Choroid plexus epithelial cell (primary cell): ENCODE results near the gene HRNR.

Experiments used
- DNase-seq: peaks from one replicate; pipeline ENCODE4 v3.0.0-alpha.2; 2010; ENCODE audit warnings: low read depth
- H3K4me3 ChIP-seq: 2 replicates; pipeline ENCODE4 v1.5.1; 2011; ENCODE audit warnings: low read depth, mild to moderate bottlenecking, control low read depth, low read length, moderate library complexity
- TF ChIP-seq, protein P1 (sequence below): conservative IDR thresholded peaks from 2 replicates; pipeline ENCODE4 v1.5.1; 2011; ENCODE audit warnings: low read depth, mild to moderate bottlenecking, control low read depth, inconsistent platforms, low read length, moderate library complexity

HRNR gene

DNA sequence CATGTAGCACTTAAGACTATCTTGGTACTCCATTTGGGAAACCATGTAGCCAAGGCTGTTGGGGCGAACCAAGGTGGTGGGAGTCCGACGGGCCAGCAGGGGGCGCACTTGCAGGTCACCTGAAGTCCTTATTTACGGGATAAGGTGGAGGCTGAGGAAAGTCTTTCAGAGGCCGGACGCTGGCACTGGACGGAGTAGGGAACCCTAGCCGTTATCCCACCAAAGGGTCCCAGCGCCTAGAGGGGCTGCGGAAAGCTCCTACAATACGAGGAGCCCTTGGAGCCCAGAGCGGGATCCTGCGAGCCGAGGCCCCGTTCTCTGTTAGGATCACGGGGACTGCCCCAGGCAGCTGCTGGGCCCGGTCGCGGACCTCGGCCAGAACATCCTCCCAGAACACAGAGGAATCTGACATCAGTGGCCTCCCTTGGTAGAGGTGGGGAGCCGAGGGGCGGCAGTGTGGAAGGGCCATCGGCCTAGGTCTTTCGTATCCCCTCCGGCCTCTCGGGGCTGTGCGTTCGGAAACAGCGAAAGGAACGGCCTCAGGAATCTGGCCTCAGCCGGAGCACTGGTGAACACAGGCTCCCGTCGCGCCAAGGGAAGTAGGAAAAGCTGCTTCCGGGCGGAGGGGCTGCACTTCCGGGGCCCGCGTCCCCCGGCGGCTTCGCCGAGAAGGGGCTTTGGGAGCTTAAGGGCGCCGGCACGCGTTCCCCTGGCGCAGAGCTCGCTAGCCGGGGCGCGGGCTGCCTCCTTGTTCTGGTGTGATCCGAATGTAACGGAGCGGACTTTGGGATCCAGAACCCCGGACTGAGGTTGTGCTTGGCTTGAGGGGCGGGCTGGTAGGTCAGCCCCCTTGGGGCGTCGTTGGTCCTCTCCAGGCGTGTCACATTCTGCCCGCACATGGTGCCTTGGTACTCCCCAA is 35.1 kb downstream of the HRNR start:
- peak overlapping the region; percentile 63 for H3K4me3 ChIP-seq
- TF ChIP-seq, protein P1, sequence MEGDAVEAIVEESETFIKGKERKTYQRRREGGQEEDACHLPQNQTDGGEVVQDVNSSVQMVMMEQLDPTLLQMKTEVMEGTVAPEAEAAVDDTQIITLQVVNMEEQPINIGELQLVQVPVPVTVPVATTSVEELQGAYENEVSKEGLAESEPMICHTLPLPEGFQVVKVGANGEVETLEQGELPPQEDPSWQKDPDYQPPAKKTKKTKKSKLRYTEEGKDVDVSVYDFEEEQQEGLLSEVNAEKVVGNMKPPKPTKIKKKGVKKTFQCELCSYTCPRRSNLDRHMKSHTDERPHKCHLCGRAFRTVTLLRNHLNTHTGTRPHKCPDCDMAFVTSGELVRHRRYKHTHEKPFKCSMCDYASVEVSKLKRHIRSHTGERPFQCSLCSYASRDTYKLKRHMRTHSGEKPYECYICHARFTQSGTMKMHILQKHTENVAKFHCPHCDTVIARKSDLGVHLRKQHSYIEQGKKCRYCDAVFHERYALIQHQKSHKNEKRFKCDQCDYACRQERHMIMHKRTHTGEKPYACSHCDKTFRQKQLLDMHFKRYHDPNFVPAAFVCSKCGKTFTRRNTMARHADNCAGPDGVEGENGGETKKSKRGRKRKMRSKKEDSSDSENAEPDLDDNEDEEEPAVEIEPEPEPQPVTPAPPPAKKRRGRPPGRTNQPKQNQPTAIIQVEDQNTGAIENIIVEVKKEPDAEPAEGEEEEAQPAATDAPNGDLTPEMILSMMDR, result peak; percentile 87
- peak; percentile 84 for DNase-seq

GRCh38 chr1:152186556-152187285 is 37.3 kb downstream of the HRNR start:
- no peak overlapping the region for H3K4me3 ChIP-seq
- TF ChIP-seq, protein P1, result no peak
- DNase-seq, result no peak

DNA sequence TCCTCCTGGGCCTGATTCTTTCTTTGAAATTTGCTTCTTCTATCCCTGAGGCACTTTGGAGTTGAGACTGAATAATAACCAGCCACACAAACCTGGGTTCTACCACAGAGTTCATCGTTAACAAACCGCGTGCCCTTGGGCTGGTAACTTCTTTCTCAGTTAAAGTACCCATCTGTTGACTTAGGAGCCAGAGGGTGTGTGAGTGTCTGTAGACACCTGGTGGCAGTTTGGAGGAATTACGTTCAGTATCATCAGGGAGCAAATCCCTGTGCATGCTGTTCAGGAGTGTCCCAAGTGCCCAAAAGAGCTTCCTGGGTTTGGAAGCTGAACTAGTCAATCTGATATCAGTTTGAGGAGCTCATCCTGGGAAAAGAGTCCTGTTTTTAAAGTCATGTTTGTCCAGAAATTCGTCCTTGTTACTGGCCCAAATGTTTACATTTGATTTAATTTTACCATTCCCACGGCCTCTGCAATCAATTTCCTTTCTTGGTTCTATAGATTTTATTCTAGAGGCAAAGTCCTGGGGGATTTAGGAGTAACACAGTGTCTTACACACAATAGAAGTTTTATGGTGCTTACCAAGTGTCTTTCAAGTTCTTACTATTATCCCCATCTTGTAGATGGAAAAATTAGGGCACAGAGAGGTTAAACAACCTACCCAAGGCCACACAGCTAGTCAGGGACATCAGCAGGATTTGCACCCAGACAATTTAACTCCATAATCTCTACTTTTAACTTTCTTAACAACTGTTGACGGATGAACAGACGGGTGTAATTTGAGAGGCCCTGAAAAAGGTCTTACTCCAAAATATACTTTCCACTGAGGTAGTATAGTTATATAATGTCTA is 38.2 kb downstream of the HRNR start:
- TF ChIP-seq, protein P1, result peak; percentile 93
- H3K4me3 ChIP-seq, result no peak overlapping the region
- peak; percentile 84 for DNase-seq

DNA sequence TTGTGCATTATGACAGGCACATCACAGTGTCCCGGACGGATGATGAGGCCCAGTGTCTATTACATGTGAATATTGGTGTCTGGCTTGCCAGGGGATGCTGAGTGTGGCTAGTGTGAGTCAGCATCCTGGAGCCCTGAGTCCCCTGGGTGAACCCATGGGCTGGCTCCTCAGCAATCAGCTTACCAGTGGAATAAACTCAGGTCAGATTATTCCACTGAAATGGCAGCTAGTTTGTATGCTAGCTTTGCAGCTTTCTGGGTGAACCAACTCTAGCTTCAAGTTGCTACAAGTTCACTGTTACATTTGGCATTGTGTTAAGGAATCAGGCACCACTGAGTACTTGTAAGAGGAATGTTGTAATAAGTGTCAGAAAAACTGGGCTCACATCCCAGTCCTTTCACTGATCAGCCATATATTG is 41.0 kb downstream of the HRNR start:
- no peak overlapping the region for H3K4me3 ChIP-seq
- TF ChIP-seq, protein P1, result no peak
- DNase-seq, result peak; percentile 92

GRCh38 chr1:152182431-152182830 is 41.6 kb downstream of the HRNR start:
- TF ChIP-seq, protein P1, result peak; percentile 79
- H3K4me3 ChIP-seq, result no peak overlapping the region
- DNase-seq, result peak; percentile 81

DNA sequence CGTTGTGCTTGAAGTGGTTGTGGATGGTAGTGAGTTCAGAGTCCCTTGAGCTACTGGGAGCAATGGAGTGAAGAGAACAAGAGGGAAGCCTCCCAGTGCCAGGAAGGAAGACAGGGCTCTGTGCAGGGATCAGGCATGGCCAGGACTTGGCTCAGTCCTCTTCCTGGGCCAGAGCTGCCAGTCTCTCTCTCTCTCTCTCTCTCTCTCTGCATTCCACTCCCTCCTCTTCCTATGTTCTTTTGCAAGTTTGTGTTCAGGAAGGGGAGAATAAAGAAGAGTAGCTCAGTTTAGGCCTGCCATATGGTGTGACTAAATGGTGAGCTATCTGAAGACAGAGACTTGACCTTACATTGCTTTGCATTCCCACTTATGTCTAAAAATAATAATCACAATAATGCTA is 44.4 kb downstream of the HRNR start:
- TF ChIP-seq, protein P1, result no peak
- DNase-seq, result peak; percentile 66
- H3K4me3 ChIP-seq, result no peak overlapping the region
